ENCODE results near the gene MAN2A1. TPM values are rescaled to one million over a fixed set of nuclear protein-coding genes. Genes with fewer than 3 reads are reported as not detected.

The MAN2A1 gene
- polyA plus RNA-seq, 3 donors, result 17.0 to 23.0 (median 20.1) TPM

DNA sequence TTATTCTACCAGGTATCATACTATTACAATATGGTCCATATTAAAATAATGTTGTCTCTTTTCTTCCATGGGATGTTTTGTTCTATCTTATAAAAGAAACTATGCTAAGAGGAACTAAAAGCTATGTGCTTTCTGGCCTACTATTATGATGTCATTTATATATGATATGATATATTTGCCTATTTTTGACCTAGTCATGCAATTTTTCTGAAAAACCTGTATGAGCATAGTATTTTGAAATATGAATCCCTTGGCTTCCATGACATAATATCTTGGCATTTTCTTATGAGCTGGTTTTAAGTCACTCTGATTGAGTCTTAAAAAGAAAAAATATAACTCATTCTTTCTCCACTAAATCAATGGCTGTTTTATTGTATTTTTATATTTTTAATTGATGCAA, 60.7 kb downstream of the MAN2A1 start:
- Mint-ChIP-seq H3K36me3 (peaks cover 20 to 33% of the 10 kb centered on the region in 2 donors), H3K27ac (peak overlapping the region in 1 of 7 donors; percentile 47), H3K9me3 (no peaks in the 10 kb centered on the region), H3K4me1 (peaks cover 12% of the 10 kb centered on the region), H3K27me3 (ENCODE audit: low read depth in 3 of 3) (no peaks in the 10 kb centered on the region), H3K4me3 (no peak overlapping the region)
- DNase-seq, result no peak
- H4K20me1 ChIP-seq (ENCODE audit: insufficient read depth, low read length), result peaks cover 25% of the 10 kb centered on the region
- H3K9me3 ChIP-seq (replicated peaks in 1 of 2; ENCODE audit: control insufficient read depth in 1 of 2, insufficient read depth in 1 of 2, low read length in 2 of 2), result no peaks in the 10 kb centered on the region
- H3K27ac ChIP-seq (ENCODE audit: low read depth in 1 of 2, low read length in 2 of 2), result peak overlapping the region in 1 of 2 donors; percentile 39
- TF ChIP-seq, protein P1, sequence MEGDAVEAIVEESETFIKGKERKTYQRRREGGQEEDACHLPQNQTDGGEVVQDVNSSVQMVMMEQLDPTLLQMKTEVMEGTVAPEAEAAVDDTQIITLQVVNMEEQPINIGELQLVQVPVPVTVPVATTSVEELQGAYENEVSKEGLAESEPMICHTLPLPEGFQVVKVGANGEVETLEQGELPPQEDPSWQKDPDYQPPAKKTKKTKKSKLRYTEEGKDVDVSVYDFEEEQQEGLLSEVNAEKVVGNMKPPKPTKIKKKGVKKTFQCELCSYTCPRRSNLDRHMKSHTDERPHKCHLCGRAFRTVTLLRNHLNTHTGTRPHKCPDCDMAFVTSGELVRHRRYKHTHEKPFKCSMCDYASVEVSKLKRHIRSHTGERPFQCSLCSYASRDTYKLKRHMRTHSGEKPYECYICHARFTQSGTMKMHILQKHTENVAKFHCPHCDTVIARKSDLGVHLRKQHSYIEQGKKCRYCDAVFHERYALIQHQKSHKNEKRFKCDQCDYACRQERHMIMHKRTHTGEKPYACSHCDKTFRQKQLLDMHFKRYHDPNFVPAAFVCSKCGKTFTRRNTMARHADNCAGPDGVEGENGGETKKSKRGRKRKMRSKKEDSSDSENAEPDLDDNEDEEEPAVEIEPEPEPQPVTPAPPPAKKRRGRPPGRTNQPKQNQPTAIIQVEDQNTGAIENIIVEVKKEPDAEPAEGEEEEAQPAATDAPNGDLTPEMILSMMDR (IDR thresholded peaks at IDR 0.05), result no peak
- peaks cover 8% of the 10 kb centered on the region for H3K79me2 ChIP-seq (ENCODE audit: insufficient read depth, low read length)
- H2AFZ ChIP-seq (ENCODE audit: insufficient read depth, low read depth, low read length, poor library complexity, severe bottlenecking), result no peak overlapping the region
- H3K4me2 ChIP-seq (replicated peaks; ENCODE audit: extremely low read depth, low read length, poor library complexity, severe bottlenecking), result no peak overlapping the region
- H3K4me1 ChIP-seq (ENCODE audit: control insufficient read depth in 1 of 2, insufficient read depth in 2 of 2, low read length in 2 of 2), result peaks cover 0 to 9% of the 10 kb centered on the region in 2 donors
- H3K36me3 ChIP-seq (replicated peaks in 1 of 2; ENCODE audit: control insufficient read depth in 1 of 2, insufficient read depth in 2 of 2, low read length in 2 of 2), result peaks cover 2 to 9% of the 10 kb centered on the region in 2 donors
- no peak overlapping the region for H3K4me3 ChIP-seq (replicated peaks in 1 of 3; ENCODE audit: low read depth in 2 of 3, low read length in 3 of 3)
- no peak overlapping the region for H3K9ac ChIP-seq (ENCODE audit: insufficient read depth, low read length, poor library complexity, severe bottlenecking)
- no peaks in the 10 kb centered on the region for H3K27me3 ChIP-seq (ENCODE audit: control insufficient read depth in 2 of 2, insufficient read depth in 2 of 2, low read length in 2 of 2)
- intact Hi-C loops (cut with micrococcal nuclease), result no loop called here

DNA sequence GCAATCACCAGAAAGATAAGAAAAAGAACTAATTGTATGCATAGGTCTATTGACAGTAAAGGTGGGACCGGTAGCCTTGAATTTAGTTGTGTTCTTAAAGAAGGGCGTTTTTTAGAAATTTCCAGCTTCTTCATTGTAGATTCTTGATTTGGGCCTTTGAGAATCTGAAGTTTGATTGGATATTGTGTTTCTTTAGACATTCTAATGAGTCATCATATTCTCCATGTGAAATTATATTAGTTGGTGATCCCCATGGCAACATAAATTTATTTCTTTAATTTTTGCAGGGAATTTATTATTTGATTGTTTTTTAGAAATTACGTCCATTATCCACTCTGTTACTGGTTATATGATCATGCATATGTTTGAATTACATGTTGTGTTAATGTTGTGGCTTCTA, 63.6 kb downstream of the MAN2A1 start:
- DNase-seq, result no peak
- Mint-ChIP-seq H3K4me3 (no peak overlapping the region), H3K27ac (no peak overlapping the region), H3K4me1 (peaks cover 13% of the 10 kb centered on the region), H3K36me3 (peaks cover 39 to 49% of the 10 kb centered on the region in 2 donors), H3K27me3 (ENCODE audit: low read depth in 3 of 3) (no peaks in the 10 kb centered on the region), H3K9me3 (peaks cover 0 to 3% (median 0%) of the 10 kb centered on the region in 7 donors)
- H3K4me1 ChIP-seq (ENCODE audit: control insufficient read depth in 1 of 2, insufficient read depth in 2 of 2, low read length in 2 of 2), result peaks cover 0 to 9% of the 10 kb centered on the region in 2 donors
- no peak overlapping the region for H2AFZ ChIP-seq (ENCODE audit: insufficient read depth, low read depth, low read length, poor library complexity, severe bottlenecking)
- no peak overlapping the region for H3K27ac ChIP-seq (ENCODE audit: low read depth in 1 of 2, low read length in 2 of 2)
- H4K20me1 ChIP-seq (ENCODE audit: insufficient read depth, low read length), result peaks cover 24% of the 10 kb centered on the region
- WGBS (ENCODE audit: insufficient coverage), result no CpG with 5 or more reads among the region's 3 CpGs
- H3K9me3 ChIP-seq (replicated peaks in 1 of 2; ENCODE audit: control insufficient read depth in 1 of 2, insufficient read depth in 1 of 2, low read length in 2 of 2), result no peaks in the 10 kb centered on the region
- intact Hi-C loops (cut with micrococcal nuclease), result no loop called here
- TF ChIP-seq, protein P1 (IDR thresholded peaks at IDR 0.05), result no peak
- no peak overlapping the region for H3K4me3 ChIP-seq (replicated peaks in 1 of 3; ENCODE audit: low read depth in 2 of 3, low read length in 3 of 3)
- no peak overlapping the region for H3K4me2 ChIP-seq (replicated peaks; ENCODE audit: extremely low read depth, low read length, poor library complexity, severe bottlenecking)
- H3K27me3 ChIP-seq (ENCODE audit: control insufficient read depth in 2 of 2, insufficient read depth in 2 of 2, low read length in 2 of 2), result no peaks in the 10 kb centered on the region
- no peak overlapping the region for H3K9ac ChIP-seq (ENCODE audit: insufficient read depth, low read length, poor library complexity, severe bottlenecking)
- H3K79me2 ChIP-seq (ENCODE audit: insufficient read depth, low read length), result peaks cover 6% of the 10 kb centered on the region
- H3K36me3 ChIP-seq (replicated peaks in 1 of 2; ENCODE audit: control insufficient read depth in 1 of 2, insufficient read depth in 2 of 2, low read length in 2 of 2), result peaks cover 16 to 28% of the 10 kb centered on the region in 2 donors
